GM19043 (cell line): Measurements from ENCODE around the gene NOS1.

ENCODE experiments used
- ATAC-seq: cut with Tn5 transposase; IDR thresholded peaks from one replicate; pipeline ENCODE4 v1.9.1; 2021; ENCODE audit warnings: low read depth; ENCODE audit not compliant: unreplicated experiment

The NOS1 gene

GRCh38 chr12:117334051-117334450 is 27.4 kb downstream of the NOS1 start:
- ATAC-seq: no peak

- no peak for ATAC-seq
These were observed 28.0 kb downstream of the NOS1 start for GRCh38 chr12:117333331-117333881.

GRCh38 chr12:117331691-117332090 is 29.7 kb downstream of the NOS1 start:
- no peak for ATAC-seq

GRCh38 chr12:117330441-117331113 is 30.8 kb downstream of the NOS1 start:
- no peak for ATAC-seq

DNA sequence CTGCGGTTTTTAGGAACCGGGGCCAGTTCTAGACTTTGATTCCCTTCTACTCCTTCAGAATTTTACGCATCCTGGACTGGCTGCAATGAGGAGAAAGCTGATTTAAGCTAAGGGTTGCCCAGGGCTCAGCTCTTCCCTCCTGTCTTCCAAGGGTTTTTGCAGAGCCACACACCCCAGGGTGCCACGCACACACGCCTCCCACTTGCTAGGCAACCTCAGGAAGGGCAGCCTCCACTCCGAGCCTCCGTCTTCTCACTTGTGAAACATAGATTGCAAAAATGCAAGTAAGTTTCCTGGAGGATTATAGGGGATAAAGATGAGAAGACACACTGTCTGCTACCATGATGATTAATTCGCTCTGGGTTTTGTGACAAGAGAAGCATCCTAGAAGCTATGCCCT is 31.7 kb downstream of the NOS1 start:
- ATAC-seq: no peak

- ATAC-seq: no peak
These were observed 32.8 kb downstream of the NOS1 start for GRCh38 chr12:117328556-117329100.

DNA sequence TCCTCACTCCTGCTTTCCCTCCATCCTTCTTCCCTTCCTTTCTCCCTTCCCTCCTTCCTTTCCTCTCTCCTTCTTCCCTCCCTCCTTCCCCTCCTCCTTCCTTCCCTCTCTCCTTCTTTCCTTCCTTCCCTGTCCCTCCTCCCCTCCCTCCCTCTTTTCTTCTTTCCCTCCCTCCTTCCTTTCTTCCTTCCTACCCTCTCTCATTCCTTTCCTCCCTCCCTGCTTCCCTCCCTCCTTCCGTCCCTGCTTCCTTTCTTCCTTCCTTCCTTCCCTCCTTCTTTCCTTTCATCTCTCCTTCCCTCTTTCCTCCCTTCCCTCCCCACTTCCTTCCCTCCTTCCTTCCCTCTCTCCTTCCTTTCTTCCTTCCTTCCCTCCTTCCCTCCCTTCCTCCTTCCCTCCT is 39.0 kb downstream of the NOS1 start:
- ATAC-seq: no peak

GRCh38 chr12:117321572-117321971 is 39.9 kb downstream of the NOS1 start:
- no peak for ATAC-seq

GRCh38 chr12:117318591-117318990 is 42.8 kb downstream of the NOS1 start:
- no peak for ATAC-seq

GRCh38 chr12:117316336-117316735 is 45.1 kb downstream of the NOS1 start:
- ATAC-seq: no peak

GRCh38 chr12:117313926-117314325 is 47.5 kb downstream of the NOS1 start:
- ATAC-seq: no peak

- ATAC-seq: no peak
These were observed 48.7 kb downstream of the NOS1 start for GRCh38 chr12:117312770-117313169.

GRCh38 chr12:117309276-117309925 is 52.0 kb downstream of the NOS1 start:
- no peak for ATAC-seq

DNA sequence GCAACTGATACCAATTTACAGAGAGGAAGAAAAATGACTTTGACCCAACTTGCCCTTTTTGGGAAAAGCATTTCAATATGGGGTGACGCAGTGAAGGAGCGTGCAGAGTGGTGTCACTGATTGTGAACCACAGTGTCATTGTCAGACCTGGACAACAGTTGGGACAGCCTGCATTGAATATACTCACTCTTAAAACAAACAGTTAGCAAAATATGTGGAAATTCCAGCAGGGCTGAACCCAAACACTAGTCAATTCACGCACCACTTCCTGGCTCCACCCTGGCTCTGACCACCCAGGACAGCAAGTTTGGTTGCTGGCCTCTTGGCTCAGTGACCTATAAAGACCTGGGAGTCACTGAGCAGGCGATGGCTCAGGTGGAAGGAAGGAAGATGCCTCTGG is 61.3 kb downstream of the NOS1 start:
- ATAC-seq: no peak

DNA sequence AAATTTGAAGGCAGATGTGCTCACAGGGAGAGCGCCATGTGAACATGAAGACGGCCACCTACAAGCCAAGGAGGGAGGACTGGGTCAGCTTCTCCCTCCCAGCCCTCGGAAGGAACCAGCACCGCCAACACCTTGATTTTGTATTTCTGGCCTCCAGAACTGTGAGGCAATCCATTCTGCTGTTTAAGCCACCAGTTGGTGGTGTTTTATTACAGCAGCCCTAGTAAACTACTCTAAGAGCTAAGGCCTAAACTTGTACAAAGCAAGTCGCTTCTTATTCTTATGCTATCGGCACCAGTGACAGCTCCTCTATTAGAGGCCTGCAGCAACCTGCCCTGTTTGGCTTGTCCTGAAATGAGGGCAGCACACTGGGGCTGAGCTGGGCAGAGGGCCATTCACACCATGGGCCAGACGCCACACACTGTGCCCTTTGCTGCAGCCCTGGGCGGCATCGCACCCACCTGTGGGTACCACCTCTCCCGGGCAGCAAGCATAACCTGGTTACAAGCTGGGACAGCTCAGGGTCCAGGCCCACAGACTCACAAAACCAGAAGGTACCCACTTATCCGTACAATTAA is 62.7 kb downstream of the NOS1 start:
- ATAC-seq: no peak

DNA sequence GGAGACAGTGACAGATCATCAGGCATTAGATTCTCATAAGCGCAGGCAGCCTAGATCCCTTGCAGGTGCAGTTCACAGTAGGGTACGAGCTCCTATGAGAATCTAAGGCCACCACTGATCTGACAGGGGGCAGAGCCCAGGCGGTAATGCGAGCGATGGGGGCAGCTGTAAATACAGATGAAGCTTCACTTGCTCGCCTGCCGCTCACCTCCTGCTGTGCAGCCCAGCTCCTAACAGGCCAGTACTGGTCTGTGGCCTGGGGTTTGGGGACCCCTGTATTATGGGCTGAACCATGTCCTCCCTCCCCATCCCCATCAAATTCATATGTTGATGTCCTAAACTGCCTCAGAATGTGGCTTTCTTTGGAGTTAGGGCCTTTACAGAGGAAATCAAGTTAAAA is 63.2 kb downstream of the NOS1 start:
- ATAC-seq: no peak

GRCh38 chr12:117294189-117294603 is 67.2 kb downstream of the NOS1 start:
- ATAC-seq: no peak

- ATAC-seq: no peak
These were observed 67.9 kb downstream of the NOS1 start for GRCh38 chr12:117293510-117293909.

DNA sequence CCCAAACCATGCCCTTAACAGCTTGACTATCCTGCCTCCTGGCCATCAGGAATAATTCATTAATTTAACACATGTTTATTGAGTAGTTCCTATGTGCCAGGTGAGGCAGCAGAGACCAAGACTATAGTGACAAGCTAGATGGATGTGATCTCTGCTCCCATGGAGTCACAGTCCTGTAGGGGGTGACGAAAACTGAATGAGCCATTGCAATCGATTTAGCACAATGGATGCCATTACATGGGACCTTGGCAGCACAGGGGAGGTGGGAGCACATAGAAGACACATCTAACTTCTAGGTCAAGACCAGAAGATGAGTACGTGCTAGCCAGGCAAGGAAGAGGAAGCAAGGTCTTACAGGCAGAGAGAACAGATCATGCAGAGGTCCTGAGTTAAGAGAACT is 68.7 kb downstream of the NOS1 start:
- ATAC-seq: no peak

GRCh38 chr12:117284140-117284539 is 77.3 kb downstream of the NOS1 start:
- ATAC-seq: no peak

- no peak for ATAC-seq
These were observed 78.9 kb downstream of the NOS1 start for GRCh38 chr12:117282490-117282889.
